ENCODE measurements around the gene CRIP3. TPM values are rescaled to one million over a fixed set of nuclear protein-coding genes. Genes with fewer than 3 reads are reported as not detected.

CRIP3 gene
- total and polyA plus RNA-seq, 2 of the 13 experiments (the other 11 are each of a cell fraction or from before 2014, with no cell fraction given), result 6.3 to 9.3 TPM

- TF ChIP-seq ATRX (CRISPR knock-in tag; IDR thresholded peaks at IDR 0.05; ENCODE audit: borderline replicate concordance) (no peak), SNAPC2 (CRISPR knock-in tag; IDR thresholded peaks at IDR 0.05) (peak; percentile 98; the same call in 1 of the 2 replicates), GATAD2A (CRISPR knock-in tag; IDR thresholded peaks at IDR 0.05) (peak; percentile 100), TCF7 (IDR thresholded peaks at IDR 0.05; ENCODE audit: low read depth) (peak; percentile 95), MTERF4 (CRISPR knock-in tag; IDR thresholded peaks at IDR 0.05) (peak; percentile 81; the same call in 1 of the 2 replicates), ZNF770 (CRISPR knock-in tag; IDR thresholded peaks at IDR 0.05) (peak; percentile 87), PHF8 (CRISPR knock-in tag; IDR thresholded peaks at IDR 0.05) (peak; percentile 75), ZNF792 (CRISPR knock-in tag; IDR thresholded peaks at IDR 0.05) (peak; percentile 99), ZNF724P (CRISPR knock-in tag; IDR thresholded peaks at IDR 0.05; ENCODE audit: borderline replicate concordance) (peak; percentile 98; the same call in 1 of the 2 replicates)
- TF ChIP-seq, protein P1, sequence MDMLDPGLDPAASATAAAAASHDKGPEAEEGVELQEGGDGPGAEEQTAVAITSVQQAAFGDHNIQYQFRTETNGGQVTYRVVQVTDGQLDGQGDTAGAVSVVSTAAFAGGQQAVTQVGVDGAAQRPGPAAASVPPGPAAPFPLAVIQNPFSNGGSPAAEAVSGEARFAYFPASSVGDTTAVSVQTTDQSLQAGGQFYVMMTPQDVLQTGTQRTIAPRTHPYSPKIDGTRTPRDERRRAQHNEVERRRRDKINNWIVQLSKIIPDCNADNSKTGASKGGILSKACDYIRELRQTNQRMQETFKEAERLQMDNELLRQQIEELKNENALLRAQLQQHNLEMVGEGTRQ (IDR thresholded peaks at IDR 0.05; ENCODE audit: low read depth, low read length), result peak; percentile 76
- TF ChIP-seq, protein P1 (CRISPR knock-in tag; IDR thresholded peaks at IDR 0.05; ENCODE audit: borderline replicate concordance), result peak; percentile 82
- TF ChIP-seq, protein P2, sequence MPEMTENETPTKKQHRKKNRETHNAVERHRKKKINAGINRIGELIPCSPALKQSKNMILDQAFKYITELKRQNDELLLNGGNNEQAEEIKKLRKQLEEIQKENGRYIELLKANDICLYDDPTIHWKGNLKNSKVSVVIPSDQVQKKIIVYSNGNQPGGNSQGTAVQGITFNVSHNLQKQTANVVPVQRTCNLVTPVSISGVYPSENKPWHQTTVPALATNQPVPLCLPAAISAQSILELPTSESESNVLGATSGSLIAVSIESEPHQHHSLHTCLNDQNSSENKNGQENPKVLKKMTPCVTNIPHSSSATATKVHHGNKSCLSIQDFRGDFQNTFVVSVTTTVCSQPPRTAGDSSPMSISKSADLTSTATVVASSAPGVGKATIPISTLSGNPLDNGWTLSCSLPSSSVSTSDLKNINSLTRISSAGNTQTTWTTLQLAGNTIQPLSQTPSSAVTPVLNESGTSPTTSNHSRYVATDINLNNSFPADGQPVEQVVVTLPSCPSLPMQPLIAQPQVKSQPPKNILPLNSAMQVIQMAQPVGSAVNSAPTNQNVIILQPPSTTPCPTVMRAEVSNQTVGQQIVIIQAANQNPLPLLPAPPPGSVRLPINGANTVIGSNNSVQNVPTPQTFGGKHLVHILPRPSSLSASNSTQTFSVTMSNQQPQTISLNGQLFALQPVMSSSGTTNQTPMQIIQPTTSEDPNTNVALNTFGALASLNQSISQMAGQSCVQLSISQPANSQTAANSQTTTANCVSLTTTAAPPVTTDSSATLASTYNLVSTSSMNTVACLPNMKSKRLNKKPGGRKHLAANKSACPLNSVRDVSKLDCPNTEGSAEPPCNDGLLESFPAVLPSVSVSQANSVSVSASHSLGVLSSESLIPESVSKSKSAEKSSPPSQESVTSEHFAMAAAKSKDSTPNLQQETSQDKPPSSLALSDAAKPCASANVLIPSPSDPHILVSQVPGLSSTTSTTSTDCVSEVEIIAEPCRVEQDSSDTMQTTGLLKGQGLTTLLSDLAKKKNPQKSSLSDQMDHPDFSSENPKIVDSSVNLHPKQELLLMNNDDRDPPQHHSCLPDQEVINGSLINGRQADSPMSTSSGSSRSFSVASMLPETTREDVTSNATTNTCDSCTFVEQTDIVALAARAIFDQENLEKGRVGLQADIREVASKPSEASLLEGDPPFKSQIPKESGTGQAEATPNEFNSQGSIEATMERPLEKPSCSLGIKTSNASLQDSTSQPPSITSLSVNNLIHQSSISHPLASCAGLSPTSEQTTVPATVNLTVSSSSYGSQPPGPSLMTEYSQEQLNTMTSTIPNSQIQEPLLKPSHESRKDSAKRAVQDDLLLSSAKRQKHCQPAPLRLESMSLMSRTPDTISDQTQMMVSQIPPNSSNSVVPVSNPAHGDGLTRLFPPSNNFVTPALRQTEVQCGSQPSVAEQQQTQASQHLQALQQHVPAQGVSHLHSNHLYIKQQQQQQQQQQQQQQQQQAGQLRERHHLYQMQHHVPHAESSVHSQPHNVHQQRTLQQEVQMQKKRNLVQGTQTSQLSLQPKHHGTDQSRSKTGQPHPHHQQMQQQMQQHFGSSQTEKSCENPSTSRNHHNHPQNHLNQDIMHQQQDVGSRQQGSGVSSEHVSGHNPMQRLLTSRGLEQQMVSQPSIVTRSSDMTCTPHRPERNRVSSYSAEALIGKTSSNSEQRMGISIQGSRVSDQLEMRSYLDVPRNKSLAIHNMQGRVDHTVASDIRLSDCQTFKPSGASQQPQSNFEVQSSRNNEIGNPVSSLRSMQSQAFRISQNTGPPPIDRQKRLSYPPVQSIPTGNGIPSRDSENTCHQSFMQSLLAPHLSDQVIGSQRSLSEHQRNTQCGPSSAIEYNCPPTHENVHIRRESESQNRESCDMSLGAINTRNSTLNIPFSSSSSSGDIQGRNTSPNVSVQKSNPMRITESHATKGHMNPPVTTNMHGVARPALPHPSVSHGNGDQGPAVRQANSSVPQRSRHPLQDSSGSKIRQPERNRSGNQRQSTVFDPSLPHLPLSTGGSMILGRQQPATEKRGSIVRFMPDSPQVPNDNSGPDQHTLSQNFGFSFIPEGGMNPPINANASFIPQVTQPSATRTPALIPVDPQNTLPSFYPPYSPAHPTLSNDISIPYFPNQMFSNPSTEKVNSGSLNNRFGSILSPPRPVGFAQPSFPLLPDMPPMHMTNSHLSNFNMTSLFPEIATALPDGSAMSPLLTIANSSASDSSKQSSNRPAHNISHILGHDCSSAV (CRISPR knock-in tag; IDR thresholded peaks at IDR 0.05; ENCODE audit: borderline replicate concordance), result peak; percentile 99
- TF ChIP-seq, protein P3, sequence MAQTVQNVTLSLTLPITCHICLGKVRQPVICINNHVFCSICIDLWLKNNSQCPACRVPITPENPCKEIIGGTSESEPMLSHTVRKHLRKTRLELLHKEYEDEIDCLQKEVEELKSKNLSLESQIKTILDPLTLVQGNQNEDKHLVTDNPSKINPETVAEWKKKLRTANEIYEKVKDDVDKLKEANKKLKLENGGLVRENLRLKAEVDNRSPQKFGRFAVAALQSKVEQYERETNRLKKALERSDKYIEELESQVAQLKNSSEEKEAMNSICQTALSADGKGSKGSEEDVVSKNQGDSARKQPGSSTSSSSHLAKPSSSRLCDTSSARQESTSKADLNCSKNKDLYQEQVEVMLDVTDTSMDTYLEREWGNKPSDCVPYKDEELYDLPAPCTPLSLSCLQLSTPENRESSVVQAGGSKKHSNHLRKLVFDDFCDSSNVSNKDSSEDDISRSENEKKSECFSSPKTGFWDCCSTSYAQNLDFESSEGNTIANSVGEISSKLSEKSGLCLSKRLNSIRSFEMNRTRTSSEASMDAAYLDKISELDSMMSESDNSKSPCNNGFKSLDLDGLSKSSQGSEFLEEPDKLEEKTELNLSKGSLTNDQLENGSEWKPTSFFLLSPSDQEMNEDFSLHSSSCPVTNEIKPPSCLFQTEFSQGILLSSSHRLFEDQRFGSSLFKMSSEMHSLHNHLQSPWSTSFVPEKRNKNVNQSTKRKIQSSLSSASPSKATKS (CRISPR knock-in tag; IDR thresholded peaks at IDR 0.05), result peak; percentile 100
These were observed 40.8 kb downstream of the CRIP3 start (continued) for GRCh38 chr6:43267619-43268354.
